GM12801 (cell line): Measurements from ENCODE around the gene CA10.

Experiments used
- TF ChIP-seq, protein P1 (sequence below): IDR thresholded peaks from one replicate; pipeline ENCODE4 v1.5.1; 2011; ENCODE audit warnings: control low read depth; ENCODE audit not compliant: insufficient read length; ENCODE audit errors: extremely low read depth

The CA10 gene

GRCh38 chr17:51908841-51909537 is 249.5 kb downstream of the CA10 start:
- TF ChIP-seq, protein P1, sequence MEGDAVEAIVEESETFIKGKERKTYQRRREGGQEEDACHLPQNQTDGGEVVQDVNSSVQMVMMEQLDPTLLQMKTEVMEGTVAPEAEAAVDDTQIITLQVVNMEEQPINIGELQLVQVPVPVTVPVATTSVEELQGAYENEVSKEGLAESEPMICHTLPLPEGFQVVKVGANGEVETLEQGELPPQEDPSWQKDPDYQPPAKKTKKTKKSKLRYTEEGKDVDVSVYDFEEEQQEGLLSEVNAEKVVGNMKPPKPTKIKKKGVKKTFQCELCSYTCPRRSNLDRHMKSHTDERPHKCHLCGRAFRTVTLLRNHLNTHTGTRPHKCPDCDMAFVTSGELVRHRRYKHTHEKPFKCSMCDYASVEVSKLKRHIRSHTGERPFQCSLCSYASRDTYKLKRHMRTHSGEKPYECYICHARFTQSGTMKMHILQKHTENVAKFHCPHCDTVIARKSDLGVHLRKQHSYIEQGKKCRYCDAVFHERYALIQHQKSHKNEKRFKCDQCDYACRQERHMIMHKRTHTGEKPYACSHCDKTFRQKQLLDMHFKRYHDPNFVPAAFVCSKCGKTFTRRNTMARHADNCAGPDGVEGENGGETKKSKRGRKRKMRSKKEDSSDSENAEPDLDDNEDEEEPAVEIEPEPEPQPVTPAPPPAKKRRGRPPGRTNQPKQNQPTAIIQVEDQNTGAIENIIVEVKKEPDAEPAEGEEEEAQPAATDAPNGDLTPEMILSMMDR = no peak

- TF ChIP-seq, protein P1 = no peak
Observed at GRCh38 chr17:51907041-51907440, 251.5 kb downstream of the CA10 start.

DNA sequence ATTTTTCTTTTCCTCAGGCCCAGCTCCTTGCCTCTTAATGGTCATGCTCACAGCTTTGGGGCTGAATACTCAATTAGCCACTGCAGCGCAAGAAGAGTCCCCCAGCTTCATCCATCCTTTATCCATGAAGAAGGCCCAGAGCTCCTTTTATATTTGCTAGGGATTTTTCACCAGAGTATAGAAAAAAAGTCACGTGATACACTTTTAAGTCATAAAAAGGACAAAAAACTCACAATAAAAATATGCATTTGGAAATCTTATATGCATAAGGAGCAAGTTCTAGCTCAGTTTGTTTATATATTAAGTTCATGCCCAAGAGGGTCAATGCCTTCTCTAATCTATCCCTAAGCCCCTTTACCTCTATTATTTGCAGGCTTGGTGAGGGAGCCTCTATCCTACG is 254.1 kb downstream of the CA10 start:
- TF ChIP-seq, protein P1 = no peak

GRCh38 chr17:51901242-51901641 is 257.3 kb downstream of the CA10 start:
- TF ChIP-seq, protein P1 = no peak

DNA sequence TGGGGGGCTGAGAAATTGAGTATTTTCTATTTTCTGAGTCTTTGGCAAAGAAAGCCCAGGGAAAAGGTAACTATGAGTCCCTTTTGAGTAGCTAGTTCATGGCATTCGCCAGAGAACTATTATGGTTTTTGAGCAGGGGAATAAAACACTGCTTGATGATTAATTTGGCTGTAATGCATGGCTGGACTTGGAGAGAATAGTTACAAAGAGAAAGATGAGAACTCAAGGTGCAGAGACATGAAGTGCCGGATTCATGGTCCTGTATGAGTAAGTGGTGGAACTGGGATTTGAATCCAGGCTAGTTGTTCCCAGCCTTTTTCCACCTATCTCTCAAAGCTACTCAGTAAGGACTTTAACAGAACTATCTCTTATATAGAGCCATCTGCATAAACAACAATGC is 266.6 kb downstream of the CA10 start:
- TF ChIP-seq, protein P1 = no peak

GRCh38 chr17:51890710-51891109 is 267.8 kb downstream of the CA10 start:
- TF ChIP-seq, protein P1 = no peak

DNA sequence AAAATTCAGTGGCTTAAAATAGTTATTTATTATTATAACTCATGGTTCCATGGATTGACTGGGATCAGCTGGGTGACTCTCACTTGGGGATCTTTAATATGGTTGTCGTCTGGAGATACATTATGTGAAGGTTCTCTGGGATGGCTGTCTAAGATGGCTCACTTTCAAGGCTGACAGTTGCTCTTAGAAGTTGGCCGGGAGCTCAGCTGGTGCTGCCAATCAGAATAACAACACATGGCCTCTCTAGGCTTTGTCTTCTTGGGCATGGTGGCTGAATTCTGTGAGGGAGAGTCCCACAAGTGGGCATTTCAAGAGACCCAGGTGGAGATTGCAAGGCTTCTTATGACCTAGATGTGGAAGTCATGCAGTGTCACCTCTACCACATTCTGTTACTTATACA is 269.7 kb downstream of the CA10 start:
- TF ChIP-seq, protein P1 = no peak
